Stimulated activated CD4-positive, alpha-beta T cell treated with anti-CD3 and anti-CD28 coated beads, Interleukin-12 subunit alpha, Interleukin-12 subunit beta, amount 100 ng/mL, for 24 hours (primary cell): ENCODE results near the gene ZDHHC18.

Source experiments
- DNase-seq, 2 experiments: peaks; one replicate each; pipeline ENCODE4 v3.0.0-alpha.2; 2020; ENCODE audit warnings: low read depth in 2 of 2

The ZDHHC18 gene, protein sequence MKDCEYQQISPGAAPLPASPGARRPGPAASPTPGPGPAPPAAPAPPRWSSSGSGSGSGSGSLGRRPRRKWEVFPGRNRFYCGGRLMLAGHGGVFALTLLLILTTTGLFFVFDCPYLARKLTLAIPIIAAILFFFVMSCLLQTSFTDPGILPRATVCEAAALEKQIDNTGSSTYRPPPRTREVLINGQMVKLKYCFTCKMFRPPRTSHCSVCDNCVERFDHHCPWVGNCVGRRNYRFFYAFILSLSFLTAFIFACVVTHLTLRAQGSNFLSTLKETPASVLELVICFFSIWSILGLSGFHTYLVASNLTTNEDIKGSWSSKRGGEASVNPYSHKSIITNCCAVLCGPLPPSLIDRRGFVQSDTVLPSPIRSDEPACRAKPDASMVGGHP

DNA sequence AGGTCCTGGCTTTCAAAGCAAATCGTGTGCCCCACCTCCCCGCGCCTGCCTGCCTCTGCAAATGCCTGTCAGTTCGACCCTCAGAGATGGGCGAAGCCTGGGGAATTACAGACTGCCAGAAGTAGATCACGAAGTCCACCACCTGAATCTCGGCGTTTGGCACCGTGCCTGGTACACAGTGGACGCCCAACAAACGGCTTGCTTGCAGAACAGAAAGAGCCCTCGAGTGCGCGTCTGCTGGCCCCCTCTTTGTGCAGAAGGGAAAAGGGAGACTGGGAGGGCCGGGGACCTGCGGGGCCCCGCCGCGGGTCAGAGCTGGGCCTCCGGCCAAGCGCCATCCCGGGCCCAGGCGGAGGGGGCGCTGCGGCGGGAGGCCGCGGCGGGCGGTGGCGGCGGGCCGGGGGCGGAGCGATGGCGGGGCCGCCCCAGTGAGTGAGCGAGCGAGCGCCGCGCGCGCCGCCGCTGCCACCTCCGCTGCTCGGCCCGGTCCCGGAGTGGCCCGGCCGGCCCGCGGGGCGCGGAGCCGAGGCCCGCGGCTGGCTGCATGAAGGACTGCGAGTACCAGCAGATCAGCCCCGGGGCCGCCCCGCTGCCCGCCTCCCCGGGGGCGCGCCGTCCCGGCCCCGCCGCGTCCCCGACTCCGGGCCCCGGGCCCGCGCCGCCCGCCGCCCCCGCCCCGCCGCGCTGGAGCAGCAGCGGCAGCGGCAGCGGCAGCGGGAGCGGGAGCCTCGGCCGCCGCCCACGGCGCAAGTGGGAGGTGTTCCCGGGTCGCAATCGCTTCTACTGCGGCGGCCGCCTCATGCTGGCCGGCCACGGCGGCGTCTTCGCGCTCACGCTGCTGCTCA is at the start of gene ZDHHC18:
ZDHHC18 (plus strand) TSS at position 428 of the 845 bp plus-strand sequence; CDS start at position 545, 117 bp downstream.
- peak; percentile 39 to 55 for DNase-seq

DNA sequence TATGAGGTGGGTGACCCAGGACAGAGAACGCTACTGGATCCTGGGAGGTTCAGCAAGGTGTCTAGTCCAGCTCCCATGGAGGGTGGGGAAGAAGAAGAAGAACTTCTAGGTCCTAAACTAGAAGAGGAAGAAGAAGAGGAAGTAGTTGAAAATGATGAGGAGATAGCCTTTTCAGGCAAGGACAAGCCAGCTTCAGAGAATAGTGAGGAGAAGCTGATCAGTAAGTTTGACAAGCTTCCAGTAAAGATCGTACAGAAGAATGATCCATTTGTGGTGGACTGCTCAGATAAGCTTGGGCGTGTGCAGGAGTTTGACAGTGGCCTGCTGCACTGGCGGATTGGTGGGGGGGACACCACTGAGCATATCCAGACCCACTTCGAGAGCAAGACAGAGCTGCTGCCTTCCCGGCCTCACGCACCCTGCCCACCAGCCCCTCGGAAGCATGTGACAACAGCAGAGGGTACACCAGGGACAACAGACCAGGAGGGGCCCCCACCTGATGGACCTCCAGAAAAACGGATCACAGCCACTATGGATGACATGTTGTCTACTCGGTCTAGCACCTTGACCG is 47.3 kb upstream of the ZDHHC18 start:
- no peak for DNase-seq

DNA sequence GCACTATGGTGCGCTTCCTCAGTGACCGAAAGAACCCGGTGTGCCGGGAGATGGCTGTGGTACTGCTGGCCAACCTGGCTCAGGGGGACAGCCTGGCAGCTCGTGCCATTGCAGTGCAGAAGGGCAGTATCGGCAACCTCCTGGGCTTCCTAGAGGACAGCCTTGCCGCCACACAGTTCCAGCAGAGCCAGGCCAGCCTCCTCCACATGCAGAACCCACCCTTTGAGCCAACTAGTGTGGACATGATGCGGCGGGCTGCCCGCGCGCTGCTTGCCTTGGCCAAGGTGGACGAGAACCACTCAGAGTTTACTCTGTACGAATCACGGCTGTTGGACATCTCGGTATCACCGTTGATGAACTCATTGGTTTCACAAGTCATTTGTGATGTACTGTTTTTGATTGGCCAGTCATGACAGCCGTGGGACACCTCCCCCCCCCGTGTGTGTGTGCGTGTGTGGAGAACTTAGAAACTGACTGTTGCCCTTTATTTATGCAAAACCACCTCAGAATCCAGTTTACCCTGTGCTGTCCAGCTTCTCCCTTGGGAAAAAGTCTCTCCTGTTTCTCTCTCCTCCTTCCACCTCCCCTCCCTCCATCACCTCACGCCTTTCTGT is 46.0 kb upstream of the ZDHHC18 start:
- DNase-seq: no peak

DNA sequence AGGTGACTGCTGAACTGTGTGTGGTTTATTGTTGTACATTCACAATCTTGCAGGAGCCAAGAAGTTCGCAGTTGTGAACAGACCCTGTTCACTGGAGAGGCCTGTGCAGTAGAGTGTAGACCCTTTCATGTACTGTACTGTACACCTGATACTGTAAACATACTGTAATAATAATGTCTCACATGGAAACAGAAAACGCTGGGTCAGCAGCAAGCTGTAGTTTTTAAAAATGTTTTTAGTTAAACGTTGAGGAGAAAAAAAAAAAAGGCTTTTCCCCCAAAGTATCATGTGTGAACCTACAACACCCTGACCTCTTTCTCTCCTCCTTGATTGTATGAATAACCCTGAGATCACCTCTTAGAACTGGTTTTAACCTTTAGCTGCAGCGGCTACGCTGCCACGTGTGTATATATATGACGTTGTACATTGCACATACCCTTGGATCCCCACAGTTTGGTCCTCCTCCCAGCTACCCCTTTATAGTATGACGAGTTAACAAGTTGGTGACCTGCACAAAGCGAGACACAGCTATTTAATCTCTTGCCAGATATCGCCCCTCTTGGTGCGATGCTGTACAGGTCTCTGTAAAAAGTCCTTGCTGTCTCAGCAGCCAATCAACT is 45.2 kb upstream of the ZDHHC18 start:
- DNase-seq: no peak

DNA sequence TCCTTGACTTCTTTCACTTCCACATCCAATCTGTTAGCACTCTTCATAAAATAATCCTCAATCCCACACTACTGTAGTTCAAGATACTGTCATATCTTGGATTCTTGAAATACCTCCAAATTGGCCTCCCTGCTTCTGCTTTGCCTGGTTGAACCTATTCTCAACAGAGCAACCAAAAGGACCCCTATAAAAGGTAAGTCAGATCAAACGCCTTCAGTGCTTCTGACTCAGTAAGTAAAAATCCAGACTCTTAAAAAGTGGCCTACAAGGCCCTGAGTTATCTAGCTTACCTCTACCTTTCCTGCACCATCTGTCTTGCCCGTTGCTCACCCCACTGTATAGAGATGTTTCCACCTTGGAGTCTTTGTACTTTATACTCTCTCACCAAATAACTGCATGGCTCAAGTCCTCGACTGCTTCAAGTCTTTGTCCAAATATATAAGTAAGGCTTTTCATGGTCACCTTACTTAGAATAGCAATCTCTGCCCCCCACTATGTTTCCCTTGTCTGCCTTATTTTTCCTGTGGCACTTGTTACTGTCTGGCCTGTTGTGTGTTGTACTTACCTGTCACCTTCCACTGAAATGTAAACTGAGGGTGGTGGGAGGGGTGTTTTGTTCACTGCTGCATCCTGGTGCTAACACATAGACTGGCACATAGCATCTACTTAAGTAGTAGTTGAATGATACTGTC is 43.8 kb upstream of the ZDHHC18 start:
- DNase-seq: no peak

DNA sequence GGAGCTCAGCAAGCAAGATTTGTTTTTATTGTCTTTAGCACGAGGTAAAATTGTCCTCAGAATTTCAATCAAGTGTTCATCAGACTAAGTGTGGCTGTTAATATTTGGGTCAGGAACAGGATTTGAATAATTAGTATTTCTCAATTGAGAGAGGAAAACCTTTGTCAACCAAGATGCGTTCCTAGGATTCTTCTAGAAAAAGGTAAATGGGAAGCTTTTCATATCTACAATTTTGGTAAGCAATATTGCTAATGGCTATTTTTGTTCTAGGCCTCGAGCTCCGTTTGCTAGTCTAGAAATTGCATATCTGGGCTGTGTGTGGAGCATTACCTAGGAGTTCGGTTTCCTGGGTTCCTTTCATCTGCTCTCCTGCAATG is 42.9 kb upstream of the ZDHHC18 start:
- DNase-seq: no peak

DNA sequence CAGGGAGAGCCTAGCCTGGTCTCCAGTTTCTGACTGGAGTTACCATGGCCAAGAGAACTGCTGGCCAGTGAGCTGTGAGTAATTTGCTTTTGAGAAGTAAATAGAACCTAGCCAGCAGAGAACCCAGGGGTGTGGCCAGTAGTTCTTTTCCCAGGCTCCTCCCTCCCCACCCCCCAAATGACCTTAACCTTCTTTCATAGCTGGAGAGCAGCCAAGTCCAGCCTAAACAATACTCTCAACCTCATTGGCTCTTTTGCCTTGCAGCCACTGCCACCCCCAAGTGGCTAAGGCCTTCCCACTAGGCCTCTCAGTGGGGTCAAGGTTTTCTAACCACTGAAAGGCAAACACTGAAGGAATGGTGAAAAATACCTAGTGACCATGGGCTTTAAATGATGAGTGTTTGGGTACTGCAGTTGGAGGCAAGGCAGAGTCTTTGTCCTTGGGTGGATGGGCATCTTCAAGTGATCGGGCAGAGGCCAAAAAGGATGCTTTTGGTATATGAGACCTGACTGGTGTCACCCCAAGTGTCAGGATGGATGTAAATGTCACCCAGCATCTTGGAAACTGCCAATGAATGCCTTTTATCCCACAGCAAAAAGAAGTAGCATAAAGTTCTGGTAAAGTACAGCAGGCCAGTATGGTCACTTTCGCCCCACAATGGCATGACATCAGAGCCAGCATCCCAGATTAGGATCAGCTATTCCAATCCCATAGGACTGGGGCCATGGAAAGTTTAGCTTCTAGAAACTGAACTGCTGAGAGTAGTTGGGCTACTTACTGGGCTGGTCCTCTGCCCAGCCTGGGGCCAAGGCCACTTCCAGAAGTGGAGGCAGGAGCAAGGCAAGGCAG is 42.2 kb upstream of the ZDHHC18 start:
- no peak for DNase-seq

DNA sequence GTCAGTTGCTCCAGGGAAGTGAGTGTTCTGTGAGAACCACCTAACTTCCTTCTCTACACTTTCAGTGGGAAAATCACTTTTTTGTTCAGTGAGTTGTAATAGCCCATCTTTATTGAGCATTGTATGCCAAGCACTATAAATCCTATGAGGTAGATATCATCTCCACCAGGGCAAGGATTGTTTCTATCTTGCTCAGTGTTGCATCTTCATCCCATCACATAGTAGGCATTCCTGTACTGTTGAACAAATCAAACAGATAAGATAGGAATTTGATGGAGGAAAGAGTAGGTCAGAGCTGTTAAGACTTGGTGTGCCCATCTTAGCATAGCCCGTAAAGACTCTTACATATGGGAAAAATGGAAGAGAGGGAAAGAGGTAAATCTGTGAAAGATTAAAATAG is 41.6 kb upstream of the ZDHHC18 start:
- DNase-seq: no peak

DNA sequence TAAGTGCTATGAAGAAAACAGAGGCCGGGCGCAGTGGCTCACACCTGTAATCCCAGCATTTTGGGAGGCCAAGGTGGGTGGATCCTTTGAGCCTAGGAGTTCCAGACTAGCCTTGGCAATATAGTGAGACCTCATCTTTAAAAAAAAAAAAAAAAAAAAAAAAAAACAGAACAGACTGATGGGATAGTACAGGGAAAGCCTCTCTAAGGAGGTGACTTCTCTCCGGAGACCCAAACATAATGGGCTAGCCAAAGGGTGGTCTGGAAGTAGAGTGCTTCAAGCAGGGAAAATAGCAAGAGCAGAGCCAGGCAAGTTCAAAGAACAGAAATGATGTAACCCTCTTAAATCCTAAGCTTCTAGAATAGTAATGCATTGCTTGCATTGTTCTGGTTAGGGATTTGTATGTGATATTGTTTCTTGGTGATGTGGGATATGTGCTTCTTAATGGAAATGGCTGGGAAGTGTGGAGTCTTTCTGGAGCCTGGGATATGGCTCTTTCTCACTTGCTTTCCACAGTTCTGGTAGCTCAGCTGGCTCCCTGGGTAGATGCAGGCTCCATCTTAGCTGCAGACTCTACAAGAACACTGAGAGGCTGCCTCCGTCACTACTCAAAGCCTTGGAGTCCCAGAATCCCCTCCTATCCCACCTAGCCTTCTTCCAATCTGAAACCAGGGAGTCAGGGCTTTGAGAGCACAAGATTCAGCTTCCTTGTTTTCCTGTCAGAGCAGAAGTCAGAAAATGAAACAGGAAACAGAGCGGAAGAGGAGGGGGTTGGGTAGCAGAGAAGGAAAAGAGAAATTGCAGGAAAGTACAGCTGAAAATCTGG is 40.7 kb upstream of the ZDHHC18 start:
- DNase-seq: no peak

DNA sequence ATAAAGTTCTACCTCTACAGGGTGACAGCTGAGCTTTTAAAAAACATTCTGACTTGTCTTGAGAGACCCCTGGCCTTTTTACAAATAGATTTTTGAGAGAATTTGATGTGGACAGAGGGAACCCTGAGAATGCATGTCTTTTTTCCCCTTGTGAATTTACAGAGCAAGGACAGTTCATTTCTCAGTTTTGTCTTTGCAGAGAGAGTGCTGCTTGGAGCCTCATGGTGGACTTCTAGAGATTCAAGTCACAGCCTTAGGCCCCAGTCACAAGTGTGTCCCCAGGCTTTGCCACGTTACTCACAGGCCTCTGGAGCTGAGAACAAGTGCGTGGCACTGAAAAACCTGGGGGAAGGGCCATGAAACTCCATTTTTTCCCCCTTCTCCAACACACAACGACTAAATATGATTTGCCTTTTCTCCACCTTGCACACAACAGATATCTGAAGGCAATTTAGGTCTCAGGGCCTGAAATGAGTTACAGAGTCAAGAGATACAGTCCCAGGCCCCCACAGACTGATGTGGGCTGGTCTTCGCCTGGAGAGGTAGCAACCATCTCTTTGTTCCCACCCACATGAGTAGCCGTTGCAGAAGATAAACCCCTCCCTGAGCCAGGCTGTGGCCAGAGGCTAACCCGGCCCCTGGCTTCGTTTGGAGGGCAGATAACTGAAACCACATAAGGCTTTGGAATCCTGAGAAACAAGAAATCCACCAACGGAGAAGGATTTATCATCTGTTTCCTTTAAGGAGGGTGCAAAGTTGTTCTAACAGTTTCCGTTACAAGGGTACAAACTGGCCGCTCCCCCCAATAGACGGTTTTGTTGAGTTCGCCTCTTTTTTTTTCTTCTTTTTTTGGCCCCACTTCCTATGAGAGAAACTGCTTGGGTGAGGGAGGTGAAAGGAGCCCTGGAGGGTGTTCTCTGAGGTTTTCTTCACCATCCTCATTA is 39.8 kb upstream of the ZDHHC18 start:
- no peak for DNase-seq

DNA sequence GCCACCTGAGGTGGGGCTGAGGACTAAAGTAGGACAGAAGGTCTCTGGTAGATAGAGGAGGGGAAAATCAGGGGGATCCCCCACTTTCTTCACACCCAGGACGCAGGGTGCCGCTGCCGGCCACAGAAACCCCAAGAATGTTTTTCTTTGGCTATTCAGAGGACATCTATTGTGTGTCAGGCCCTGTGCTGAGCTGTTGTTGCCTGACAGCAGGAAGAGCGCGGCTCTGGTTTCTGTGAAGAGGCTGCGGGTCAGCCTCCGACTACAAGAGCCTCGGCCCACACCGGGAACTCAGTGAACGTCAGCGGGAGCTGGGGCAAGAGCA is 39.1 kb upstream of the ZDHHC18 start:
- DNase-seq: peak in 1 of 2 experiments; percentile 64

DNA sequence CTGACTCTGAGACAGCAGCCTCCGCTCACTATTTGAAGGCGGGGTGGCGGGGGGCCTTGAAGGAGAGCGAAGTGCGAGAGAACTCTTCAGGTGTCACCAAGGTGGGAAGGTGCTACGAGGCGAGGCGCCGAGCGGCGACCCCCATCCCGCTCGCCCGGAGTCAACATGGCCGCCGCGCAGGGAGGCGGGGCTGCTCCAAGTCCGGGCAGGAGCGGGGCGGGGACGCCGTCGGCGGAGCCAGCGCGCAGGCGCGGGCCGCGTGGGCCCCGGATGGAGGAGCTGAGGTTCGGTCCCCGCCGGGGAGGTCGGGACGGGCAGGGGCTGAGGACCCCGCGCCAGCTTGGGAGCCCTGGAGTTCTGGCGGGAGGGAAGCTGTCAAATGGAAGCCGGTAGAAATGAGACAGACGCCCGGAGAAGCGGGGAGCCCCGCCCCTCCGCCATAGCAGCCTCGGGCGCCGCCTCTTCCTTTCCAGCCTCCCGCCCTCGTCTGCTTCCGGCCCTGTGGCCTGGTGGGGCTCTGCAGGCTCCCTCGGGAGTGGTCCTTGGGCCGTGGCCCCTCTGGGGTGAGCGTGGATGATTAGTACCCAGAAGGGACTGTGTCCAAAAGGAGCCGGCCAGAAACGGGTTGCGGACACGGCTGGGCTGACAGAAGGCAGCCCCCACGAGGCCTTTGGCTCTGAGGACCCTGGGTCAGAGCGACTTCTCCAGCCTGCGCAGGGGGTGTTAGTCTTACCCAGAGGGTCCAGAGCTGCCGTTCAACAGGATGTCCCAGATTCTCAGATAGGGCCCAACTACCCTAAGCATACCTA is 38.6 kb upstream of the ZDHHC18 start, which contains the start of gene PIGV:
PIGV (plus strand) TSS at position 245 of the 809 bp plus-strand sequence. CDS start 2,866 bp downstream, outside the sequence.
- peak; percentile 80 to 81 for DNase-seq

DNA sequence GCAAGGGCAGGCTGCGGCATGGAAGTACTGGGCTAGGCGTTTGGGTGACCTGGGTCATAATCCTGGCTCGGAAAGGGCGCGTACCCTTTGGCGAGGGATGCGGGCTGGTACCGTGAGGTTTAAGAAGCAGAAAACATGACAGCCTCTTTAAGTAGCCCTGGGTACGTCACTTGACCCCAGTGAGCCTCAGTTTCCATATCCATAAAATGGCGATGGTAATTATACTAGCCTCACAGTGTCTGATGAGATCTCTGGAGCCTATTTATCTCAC is 38.0 kb upstream of the ZDHHC18 start:
- DNase-seq: no peak

DNA sequence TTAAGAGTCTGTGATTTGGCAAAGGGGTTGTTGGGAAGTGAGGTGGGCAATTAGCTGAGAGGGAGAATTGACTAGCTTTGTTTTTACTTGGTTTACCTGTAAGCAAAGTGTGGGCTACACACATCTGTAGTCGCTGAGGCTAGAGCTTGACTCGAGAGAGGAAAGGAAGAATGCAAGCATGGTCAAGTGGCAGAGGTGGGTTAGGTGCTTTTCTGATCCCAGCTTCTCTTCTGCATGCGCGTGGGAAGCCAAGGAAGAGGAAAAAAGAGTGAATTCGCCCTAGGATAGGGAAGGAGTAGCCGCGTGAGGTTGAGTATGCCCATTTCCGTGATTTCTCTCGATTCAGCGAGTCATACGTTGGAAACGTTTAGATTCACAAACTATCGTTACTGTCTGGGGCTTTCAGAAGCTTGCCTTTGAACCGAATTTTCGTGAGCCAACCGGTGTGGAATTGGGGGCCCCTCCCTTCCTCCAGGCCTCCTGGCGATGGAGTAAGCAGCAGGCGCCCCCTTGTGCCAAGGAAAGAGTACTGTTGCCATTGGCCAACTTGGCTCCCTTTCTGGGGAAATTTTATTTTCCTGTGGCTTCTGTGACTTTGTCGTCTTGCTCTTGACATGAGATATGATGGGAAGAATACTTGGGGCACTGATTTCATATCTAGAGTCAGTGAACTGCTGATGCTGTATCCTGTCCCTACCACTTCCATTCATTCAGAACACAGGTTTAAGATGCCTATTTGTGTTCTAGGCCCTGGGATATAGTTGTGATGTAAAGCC is 37.5 kb upstream of the ZDHHC18 start:
- DNase-seq: peak; percentile 75 to 86

DNA sequence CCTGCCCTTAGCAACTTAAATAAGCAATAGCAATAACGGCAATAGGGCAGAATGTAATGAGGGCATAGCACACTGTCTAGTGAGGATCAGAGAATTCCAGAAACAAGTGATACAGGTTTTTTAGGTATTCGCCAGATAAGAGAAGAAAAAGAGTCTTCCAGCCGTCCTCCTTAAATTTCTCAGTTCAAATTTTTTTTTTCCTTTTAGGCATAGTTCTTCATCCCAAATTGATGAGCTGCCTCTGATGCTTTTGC is 36.9 kb upstream of the ZDHHC18 start:
- DNase-seq: no peak

DNA sequence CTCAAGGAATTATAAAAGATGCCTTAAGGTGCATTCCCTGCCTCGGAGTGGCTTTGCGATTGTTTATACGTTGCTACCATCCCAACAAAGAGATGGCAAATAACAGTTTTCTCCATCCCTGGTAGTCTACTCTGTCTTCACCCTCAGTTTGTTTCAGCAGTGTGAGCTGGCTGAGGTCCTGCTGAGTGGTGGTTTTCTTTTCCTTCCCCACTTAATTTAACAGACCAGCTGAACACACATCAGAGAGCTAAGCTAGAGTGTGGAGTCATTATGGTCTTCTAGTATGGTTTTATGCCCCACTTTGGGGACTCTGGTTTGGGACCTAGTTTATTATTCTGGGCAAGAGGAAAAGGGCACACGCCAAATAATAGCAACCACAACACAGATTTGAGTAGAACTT is 36.6 kb upstream of the ZDHHC18 start:
- no peak for DNase-seq

DNA sequence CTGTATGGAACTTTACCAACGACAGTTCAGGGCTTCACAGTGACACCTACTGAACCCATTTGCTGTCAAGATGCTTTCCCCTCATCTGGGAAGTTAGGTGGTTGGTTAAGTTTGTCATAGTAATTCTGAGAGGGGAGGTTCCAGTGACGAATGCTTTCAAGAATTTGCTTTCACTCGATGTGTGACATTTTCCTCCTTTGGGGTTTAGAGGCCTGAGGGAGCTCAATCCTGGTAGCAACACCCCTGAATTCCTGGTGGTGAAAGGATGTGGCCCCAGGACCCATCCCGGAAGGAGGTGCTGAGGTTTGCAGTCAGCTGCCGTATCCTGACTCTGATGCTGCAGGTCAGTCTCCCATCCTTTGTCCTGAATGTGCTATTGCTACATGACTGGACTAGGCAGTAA is 35.9 kb upstream of the ZDHHC18 start:
- no peak for DNase-seq
